ENCODE data around the gene SCN4B.

SCN4B gene

DNA sequence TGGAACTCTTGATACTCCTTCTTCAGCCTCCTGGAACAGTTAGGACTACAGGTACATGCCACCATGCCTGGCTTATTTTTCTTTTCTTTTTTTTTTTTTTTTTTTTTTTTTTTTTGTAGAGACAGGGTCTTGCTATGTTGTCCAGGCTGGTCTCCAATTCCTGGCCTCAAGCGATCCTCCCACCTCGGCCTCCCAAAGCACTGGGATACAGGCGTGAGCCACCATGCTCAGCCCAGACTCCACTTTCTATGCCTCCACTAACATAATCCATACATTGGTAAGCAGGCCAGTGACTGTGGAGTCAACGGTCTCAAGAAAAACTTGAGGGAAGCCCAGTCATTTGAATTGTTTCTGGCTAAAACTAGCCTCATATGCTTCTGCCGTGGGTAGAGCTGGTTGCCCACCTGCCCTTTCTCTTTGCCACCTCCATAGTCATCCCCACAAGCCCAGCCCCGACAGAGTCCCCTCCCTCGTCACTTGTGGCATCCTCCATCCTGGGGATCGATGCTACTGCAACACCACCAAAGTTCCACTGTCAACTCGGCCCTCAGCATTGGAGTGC lies 21.5 kb upstream of the SCN4B start:
- no peak for DNase-seq

DNA sequence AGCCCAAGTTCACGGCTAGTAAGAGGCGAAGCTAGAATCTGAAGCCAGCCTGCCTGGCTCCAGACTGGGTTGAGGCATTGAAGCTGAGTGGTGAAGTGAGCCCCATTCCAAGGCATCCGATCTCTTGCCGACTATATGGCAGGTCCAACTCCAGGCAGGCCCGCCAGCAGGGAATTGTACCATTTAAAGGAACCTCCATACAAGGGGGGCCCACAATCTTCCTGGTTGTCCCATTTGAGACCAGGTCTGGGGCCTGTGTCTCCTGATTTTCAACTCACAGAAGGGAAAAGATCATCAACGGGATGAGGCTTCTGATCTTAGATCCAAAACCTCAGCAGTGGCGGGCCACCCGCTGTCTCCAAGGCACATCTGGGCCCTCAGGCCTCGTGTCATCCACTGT lies 19.7 kb upstream of the SCN4B start:
- no peak for DNase-seq

DNA sequence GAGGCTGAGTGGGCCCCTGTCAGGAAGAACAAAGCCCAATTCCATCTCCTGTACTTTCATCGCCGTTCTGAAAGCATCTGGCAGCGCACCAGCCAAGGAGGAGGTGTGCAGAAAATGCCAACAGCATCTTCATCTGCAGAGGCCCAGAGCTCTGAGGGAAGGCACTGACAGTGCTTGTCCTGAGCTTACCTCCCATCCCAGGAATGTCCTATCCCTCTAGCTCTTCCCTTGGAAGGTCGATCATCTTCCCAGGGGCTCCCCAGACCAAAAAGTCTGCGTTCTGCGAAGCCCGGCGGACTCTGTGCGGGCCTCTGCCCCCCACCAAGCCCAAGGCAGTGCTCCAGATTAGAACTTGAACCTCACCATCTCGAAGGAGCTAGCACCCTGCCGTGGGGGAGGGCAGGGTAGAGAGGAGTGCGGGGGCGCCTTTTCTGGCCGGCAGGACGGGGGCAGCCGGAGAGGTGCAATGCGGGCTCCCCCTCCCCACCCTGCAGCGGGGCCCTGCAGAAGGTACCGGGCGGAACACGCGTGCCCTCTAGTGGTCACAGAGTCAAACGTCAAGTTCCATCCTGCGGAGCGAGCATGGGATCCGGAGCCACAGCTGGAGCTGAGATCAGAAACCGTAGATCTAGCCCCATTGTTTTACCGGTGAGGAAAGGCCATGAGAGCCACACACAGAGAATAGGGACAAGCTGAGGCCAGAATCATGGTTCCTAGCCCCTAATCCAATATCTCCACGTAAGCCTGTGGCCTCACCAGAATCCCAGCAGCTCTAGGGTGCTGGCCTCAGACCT lies 18.8 kb upstream of the SCN4B start:
- peak; percentile 57 for DNase-seq

DNA sequence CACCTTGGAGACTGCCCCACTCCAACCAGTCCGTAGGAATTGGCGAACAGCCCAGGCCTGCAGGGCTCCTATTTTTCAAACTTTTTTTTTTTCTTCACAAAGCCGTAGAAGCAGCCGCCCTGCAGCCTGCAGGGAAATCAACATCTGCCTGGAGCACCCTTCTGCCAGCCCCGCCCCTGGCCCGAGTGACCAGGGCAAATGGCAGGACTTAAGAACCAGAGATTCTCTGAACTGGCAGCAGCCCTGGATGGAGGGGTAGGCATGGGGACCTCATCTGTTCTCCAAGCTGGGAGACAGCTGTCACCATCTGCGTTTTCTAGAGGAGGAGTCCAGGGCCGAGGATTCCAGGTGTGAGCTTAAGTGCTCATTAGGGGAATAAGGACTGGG lies 18.3 kb upstream of the SCN4B start:
- DNase-seq: no peak

DNA sequence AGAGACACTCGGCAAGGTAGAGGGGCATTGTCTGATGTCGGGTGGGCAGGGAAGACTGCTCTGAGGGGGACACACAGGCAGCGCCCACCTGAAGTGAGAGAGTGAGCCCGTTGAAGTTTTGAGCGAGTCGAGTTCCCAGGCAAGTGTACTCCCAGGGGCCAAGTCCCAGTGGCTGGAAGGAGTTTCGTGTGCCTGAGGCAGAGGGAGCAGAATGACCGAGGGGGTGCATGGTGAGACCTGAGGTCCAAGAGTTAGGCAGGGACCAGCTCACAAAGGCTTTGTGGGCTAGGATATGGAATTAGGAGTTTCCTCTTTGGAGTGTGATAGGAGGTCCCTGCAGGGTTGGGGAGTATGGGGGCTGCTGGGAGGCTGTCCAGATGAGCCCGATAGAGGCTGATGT lies 17.6 kb upstream of the SCN4B start:
- no peak for DNase-seq

DNA sequence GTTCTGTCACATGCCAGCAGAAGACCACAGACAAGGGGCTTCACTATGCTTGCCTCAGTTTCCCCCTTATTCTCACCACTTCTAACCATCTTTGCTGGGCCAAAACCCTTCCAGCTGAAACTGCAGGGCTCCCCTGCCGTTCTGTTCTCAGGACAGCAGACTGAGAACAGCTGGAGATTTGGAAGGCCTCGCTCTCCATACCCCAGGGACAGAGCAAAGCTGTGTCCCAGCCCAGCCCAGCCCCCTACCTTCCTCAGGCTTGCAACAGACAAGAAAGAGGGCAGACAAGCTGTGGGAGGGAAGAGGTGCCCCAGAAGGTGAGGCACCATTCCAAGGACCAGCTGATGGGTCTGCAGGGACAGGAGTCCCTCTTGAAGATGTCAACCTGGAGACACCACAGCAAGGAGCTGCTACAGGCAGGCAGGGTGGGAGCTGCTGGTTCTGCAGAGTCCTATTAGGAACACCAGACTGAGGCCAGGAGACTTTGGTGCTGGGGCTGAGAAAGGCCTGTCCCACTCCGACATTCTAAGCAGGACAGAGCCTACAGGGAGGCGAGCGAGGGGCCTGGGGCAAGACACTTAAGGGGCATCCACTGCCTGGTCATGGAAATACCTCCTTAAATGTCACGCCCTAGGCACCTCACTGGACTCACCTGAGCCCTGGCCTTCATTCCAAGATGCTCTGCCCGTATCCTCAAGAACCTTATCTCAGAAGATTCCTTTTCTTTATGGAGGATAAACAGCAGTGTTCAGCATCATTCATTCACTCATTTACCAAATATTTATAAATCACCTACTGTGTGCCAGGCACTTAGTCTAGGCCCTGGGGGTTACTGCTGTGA lies 16.9 kb upstream of the SCN4B start:
- no peak for DNase-seq

DNA sequence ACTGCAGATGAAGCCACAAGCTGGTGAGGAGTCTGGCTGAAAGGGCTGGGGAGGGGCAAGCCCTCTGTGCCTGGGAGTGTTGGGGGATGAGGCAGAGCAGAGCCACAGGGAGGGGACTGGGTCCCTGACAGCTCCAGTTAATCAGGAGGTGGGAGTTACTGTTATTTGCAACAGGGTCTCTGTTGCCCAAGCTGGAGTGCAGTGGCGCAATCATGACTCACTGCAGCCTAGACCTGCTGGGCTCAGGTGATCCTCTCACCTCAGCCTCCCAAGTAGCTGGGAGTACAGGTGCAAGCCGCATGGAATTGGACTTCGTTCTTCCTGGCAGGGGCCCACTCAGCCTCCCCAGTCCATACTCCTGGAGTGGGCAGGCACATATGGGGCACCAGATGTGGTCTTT lies 16.1 kb upstream of the SCN4B start:
- DNase-seq: no peak

DNA sequence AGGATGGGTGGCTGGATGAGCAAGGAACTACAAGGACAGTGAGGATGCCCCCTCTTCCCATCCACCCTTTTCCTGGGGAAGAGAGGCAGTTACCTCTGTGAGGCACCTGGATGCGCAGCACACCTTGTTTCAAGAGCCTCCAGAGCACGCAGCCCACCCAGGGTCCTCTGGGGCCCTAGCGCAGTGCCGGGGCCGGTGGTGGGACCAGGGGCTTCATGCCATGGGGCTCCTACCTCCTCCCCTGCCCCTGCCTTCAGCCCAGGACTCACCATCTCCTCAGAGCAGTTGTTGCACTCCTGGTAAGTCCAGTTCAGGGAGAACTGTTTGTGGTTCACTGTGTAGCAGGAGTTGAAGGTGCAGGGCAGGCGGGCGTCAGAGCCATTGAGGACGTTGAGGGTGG lies 15.7 kb upstream of the SCN4B start:
- DNase-seq: no peak

DNA sequence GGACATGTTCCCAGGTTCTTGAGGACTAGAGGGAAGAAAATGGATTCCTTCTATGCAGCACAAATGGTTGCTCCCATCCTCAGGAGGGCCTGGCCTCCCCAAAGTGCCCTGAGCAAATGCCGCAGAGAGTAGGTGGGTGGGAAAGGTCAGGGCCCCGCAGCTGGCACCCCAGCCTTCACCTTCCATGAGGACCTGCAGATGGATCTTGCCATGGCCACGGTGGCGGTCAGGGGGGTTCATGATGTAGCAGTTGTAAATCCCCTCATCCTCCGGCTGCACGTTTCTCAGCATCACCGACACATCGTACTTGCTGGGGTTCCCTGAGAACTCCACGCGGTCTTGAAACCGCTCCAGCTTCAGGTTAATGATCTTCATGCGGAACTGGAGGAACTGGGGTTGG lies 15.3 kb upstream of the SCN4B start:
- DNase-seq: no peak

DNA sequence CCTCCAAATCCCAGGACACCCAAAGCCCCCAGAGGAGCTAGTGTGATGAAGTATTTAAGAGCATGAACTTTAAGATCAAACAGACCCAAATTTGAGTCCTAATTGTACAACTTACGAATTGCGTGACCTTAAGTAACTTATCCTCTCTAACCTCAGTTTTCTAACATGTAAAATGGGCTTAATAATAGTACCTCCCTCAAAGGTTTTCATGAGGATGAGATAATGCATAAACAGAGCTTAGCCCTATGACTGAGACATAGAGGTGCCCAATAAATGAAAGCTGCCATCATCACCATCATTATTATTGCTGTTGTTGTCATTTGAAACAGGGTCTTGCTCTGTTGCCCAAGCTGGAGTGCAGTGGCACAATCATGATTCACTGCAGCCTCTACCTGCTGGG lies 14.6 kb upstream of the SCN4B start:
- no peak for DNase-seq

DNA sequence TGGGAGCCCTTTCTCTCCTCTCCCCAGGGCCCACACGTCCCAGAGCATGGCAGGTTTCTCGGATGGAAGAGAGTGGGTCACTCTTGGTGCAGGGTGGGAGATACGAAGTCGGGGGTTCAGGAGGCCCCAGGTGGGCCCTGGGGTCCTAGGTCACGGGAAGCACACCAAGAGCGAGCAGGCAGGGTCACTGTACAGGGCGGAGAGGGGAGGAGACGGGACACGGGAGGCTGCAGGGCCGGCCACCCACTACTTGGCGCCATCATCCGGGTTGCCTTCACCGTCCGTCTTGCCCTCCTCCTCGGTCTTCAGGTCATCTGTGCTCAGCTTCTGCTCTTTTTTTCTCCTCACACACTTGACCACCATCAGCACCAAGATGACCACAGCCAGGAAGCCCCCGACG lies 14.0 kb upstream of the SCN4B start:
- DNase-seq: no peak

DNA sequence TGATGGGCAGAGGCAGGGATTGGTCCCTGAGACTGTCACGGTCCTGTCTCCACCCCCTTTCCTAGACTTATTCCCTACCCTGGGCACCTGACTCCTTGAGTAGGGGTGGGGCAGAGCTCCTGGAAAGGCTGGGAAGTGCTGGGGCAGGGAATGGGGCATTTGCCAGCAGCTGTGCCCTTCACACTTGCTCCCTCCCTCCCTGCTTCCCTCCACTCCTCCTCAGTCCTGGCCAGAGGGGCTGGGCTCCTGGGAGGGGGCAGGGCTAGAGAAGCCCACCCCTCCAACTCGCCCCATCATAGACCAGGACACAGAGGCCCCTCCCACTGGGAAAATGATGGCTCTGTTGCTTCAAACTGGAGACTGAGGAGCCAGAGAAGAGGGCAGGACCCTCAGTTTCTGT lies 12.3 kb upstream of the SCN4B start:
- no peak for DNase-seq

DNA sequence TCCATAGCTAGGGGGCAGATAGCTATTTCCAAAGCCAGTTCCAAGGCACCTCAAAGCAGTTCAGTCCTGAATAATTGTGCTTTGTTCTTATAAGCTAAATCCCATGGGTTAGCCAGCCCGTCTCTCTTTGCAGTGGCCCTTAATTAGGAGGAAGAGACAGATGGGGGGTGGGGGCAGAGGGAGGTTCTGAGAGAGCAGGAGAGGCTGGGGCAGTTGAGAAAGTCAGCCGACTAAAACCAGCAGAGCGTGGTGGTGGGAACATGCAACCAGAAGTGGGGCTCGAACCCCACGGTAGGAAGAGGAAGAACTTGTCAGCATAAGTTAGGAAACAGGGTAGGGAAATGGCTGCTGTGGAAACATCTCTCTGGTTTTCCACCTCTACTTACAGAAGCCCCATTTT lies 10.9 kb upstream of the SCN4B start:
- DNase-seq: no peak

DNA sequence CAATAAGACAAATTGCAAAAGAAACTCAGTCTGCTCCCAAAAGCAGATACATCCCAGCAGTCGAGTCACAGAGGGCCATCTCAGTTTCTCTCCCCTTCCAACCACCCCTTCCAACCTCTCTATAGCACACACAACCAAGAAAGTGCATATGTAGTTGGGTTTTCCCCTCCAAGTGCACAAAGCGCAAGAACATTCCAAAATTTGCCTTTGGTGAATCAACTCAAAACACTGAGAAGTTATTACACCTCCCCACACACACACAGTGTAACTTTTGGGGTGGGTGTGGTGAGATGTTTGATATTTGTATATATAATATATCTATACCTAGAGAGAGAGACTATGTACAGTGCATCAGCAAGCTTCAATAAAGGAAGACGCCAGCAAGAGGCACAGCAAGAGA lies 10.2 kb upstream of the SCN4B start:
- no peak for DNase-seq

DNA sequence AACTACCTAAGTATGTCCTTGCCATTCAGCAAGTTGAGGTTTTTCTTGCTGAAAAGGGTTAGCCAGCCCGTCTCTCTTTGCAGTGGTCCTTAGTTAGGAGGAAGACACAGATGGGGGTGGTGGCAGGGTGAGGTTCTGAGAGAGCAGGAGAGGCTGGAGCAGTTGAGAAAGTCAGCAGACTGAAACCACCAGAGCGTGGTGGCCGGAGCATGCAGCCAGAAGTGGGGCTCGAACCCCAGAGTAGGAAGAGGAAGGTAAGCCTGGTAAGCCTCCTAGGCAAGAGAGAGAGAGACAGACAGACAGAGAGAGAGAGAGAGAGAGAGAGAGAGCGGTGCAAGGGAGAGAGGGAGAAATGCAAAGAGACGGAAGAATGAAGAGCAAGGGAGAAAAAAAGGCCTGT lies 9.2 kb upstream of the SCN4B start:
- DNase-seq: no peak

DNA sequence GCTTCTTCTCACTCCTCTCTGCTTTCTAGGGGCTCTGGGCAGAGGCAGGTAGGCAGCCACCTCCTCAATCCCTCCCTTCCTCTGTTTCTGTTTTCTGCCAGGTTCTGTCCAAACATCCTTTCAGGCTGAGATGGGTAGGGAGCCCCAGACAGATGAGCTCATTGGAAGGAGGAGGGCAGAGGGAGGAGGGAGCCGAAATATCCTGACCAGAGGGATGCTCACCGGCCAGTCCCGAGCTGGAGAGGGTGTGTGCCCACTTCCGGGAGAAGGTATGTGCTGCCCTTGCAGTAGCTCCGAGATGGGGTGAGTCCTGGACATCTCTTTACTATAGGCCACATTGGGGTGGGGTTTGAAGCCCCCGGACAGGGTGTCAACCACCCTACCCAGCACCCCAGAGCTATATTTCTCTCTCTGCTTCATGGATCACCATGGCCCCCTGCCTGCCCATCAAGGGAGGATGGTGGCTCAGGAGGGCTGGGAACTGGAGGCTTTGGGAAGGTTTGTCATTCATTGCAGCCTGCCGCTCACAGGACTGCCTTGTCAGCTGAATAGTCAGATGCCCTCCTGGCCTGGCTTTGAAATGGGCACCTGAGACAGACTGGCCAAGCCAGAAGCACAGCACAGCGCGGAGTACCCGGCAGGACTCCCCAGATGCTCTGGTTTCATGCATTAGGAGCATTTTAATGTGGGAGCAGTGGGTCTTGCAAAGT lies 4.7 kb upstream of the SCN4B start:
- no peak for DNase-seq

DNA sequence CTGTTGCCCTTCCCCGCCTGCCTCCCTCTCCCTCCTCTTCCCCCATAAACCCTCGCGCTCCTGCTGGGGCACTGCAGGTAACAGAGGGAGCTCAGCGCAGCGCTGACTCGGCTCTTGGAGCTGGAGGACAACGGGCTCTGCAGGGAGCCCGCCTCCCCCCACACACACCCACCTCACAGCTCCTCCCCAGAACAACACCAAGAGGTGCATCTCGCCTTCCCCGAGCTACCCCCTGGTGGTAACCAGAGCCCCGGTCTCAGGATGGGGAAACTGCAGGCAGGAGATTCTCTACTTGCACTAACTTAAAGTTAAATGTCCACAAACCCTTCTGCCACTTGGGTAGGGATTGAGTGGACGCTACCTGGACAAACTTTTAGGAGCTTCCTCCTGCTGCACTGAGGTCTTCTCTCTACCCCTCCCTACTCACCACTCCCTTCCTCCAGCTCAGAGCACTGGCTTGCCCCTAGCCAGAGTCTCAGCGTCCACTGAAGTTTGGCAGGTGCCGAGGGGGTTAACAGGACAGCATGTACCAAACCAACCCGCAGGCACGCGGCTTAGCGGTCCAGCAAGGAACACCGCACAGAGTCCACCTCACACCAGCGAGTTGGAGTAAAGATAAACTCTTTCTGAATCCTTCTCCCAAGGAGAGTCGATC lies 4.0 kb upstream of the SCN4B start:
- DNase-seq: no peak

DNA sequence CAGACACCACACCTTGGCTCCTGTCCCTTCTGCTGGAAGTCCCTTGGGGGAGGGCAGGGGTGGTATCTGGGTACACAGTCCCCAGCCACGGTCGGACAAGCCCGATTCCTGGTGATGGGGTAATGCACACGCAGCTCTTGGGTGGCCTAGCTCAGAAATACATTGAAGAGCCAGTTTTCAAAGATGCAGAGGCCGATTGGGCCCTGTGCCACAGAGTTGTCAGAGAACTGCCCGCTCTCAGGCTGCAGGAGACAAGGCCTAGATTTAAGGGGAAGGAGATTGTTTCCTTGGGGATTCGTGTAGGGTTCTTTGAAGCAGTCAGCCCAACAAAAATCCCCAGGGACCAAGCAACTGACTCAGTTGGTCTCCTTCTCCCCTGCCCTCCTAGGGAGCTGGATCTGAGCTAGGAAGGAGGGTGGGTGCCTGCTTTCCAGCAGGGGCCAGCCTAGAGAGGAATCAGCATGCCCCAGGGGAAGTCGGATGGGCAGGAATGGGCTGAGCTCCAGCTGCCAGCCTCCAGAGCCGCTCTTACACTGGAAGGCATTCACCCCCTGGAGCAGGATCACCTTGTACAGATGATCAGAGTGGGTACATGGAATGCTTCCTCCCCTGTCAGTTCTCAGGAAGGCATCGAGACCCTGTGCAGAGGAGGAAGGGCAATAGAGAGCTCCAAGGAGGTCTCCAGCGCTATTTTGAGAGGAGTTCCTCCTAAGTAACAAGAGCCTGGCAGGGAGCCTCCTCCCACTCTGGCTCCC lies 3.3 kb upstream of the SCN4B start:
- no peak for DNase-seq

DNA sequence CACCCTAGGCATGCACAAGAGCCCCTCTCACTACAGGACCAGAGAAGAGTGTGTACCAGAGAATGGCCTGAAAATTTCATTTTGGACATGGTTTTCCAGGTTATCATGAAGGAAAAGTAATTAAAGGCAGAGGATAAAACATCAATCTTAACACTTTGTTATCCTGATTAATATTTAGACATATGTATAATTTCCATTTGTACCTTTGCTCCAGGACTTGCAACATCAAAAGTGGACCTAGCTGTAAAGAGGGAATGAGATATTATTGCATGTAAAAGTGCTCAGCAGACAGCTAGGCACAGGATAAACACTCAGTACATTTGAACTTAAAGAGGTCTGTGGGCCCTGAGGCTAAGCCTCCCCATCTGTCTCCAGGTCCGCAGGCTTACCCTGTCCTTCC lies 2.0 kb upstream of the SCN4B start:
- DNase-seq: no peak

DNA sequence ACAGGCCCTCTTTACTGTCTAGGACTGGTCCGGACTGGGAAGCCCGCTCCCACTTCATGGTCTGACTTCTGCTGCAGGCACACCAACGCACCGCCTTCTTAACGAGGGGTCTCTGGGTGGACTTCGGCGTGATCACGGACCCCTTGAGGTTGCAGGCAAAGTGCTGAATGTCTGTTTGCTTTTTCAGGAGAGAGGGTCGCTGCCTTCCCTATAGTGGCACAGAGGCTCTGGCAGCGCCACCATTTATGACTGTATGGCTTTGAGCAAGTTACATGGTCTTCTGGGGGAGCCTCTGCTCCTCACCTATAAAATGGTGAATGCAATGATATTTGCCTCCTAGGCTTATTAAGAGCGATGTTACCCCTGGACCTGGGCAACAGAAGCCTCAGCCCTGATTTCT lies 1.4 kb upstream of the SCN4B start:
- no peak for DNase-seq

DNA sequence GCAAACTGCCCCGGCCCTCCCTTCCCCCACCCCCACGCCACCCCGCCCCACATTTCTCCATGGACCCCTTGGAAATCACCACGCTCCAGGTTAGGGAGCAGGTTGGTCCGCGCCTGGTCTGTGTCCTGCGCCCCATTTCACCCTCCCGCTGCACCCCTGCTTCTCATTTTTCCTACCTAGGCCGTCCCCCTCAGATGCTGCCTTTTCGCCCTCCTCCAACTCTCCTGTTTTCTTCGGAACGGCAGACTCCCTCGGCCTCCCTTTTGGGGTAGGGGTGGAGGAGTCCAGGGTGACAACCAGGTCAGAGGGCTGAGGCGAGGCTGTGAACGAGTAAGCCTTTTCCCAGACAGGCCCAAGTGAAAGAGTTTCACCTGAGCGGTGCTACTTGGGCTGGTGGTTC lies 893 bp upstream of the SCN4B start:
- DNase-seq: no peak

DNA sequence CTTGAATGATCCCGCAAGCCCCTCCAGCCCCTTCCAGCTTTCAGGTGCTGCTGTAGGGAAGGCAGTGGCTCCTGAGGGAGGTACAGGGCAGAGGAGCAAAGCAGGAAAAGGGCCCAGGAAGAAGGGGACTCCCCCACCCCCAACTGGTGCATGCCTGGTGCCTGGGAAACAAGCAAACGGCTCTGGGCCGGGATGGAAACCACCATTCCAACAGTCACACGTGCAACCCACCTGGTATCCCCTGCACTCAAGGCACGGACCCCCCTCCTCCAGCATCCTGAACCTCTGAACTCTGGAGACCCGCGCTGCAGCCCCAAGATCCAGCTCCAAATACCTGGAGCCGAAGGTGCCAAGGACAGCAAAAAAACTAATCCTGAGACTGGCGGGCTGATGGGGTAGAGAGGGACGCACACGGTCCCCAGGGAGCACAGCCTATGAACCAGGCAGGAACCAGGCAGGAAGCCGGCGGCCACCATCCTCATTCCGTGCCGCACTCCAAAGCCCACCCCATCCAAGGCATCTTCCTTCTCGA lies 537 bp downstream of the SCN4B start:
- no peak for DNase-seq

Measured in activated CD4-positive, alpha-beta T cell treated with anti-CD3 and anti-CD28 coated beads for 1 hour (primary cell).